ENCODE results near the gene THAP6. TPM values are rescaled to one million over a fixed set of nuclear protein-coding genes. Genes with fewer than 3 reads are reported as not detected.

THAP6 gene
- total and polyA plus RNA-seq, 2 donors (not counting 3 experiments of a cell fraction or from before 2014, with no cell fraction given): 2.1 to 6.8 TPM

DNA sequence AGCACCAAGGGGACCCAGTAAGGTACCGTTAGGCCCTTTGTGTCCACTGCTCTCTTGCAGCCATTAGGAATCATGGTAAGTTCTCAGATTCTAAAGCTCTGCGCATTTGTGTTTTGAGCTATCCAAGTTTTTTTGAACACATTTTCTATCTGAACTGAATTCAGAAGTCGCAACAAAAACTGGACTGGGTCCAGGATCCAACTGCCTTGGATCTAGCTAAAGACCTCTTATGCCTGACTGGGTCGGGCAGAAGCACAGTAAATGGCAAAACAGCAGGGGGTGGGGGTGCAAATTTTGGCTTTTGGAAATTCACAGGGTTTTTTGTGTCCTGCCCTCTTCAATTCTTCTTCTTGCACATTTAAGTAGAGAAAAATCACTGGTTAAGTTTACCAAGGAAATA, 30.1 kb upstream of the THAP6 start:
- Histone ChIP-seq H4K20me1 (replicated peaks; ENCODE audit: control insufficient read depth, extremely low read depth, insufficient read depth, low read length) (no peaks in the 10 kb centered on the region), H3K4me3 (replicated peaks in 1 of 3; ENCODE audit: insufficient read depth in 1 of 3, low read depth in 1 of 3, low read length in 3 of 3) (no peak overlapping the region), H3K79me2 (ENCODE audit: control insufficient read depth, insufficient read depth, low read length) (no peaks in the 10 kb centered on the region), H3K36me3 (ENCODE audit: control insufficient read depth in 2 of 2, extremely low read depth in 1 of 2, insufficient read depth in 2 of 2, low read length in 2 of 2) (peaks cover 8 to 22% of the 10 kb centered on the region in 2 experiments), H3K9me1 (replicated peaks; ENCODE audit: control insufficient read depth, extremely low read depth, insufficient read depth, low read length) (no peaks in the 10 kb centered on the region), H2AFZ (ENCODE audit: low read depth, low read length) (no peak overlapping the region), H3K9me3 (replicated peaks; ENCODE audit: control insufficient read depth, insufficient read depth, low read length) (no peaks in the 10 kb centered on the region), H3K27ac (ENCODE audit: insufficient read depth, low read depth, low read length) (no peak overlapping the region), H3K4me1 (ENCODE audit: control insufficient read depth, extremely low read depth, insufficient read depth, low read length) (no peaks in the 10 kb centered on the region), H3K4me2 (ENCODE audit: insufficient read depth, low read length) (no peak overlapping the region), H3K27me3 (ENCODE audit: control insufficient read depth in 2 of 2, insufficient read depth in 2 of 2, low read length in 2 of 2) (no peaks in the 10 kb centered on the region), H3K9ac (replicated peaks; ENCODE audit: extremely low read depth, insufficient read depth, low read length) (no peak overlapping the region)
- TF ChIP-seq JUN (IDR thresholded peaks at IDR 0.05; ENCODE audit: borderline replicate concordance, insufficient read depth, insufficient read length, low read depth) (no peak), MYC (IDR thresholded peaks at IDR 0.05; ENCODE audit: low read depth, low read length) (no peak), GATA2 (IDR thresholded peaks at IDR 0.05; ENCODE audit: insufficient read depth, insufficient read length, low read depth, low read length) (no peak), EZH2 (IDR thresholded peaks at IDR 0.05; ENCODE audit: borderline replicate concordance, low read depth, low read length, severe bottlenecking) (no peak), POLR2AphosphoS5 (IDR thresholded peaks at IDR 0.05; ENCODE audit: insufficient read depth, low read depth, low read length) (no peak)
- TF ChIP-seq, protein P1, sequence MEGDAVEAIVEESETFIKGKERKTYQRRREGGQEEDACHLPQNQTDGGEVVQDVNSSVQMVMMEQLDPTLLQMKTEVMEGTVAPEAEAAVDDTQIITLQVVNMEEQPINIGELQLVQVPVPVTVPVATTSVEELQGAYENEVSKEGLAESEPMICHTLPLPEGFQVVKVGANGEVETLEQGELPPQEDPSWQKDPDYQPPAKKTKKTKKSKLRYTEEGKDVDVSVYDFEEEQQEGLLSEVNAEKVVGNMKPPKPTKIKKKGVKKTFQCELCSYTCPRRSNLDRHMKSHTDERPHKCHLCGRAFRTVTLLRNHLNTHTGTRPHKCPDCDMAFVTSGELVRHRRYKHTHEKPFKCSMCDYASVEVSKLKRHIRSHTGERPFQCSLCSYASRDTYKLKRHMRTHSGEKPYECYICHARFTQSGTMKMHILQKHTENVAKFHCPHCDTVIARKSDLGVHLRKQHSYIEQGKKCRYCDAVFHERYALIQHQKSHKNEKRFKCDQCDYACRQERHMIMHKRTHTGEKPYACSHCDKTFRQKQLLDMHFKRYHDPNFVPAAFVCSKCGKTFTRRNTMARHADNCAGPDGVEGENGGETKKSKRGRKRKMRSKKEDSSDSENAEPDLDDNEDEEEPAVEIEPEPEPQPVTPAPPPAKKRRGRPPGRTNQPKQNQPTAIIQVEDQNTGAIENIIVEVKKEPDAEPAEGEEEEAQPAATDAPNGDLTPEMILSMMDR (IDR thresholded peaks at IDR 0.05; ENCODE audit: extremely low read depth in 1 of 2, insufficient read depth in 1 of 2, low read depth in 1 of 2, low read length in 2 of 2): no peak
- no peak for DNase-seq (ENCODE audit: low read depth, low spot score)
- CTCF ChIA-PET: interaction anchor here (1.2 to 1.5 kb wide), 3 partner anchors 14 to 51 kb away, joined by 3 read pairs; no protein-coding TSS in a partner anchor
- POLR2A ChIA-PET: no interaction called here
- BruUV-seq (replicated peaks): no TSS peak
- intact Hi-C loops (cut with micrococcal nuclease) (no loop called here), dilution Hi-C loops (cut with MboI; ENCODE audit: extremely low pct_ligation_motif_present, low sequenced_read_pairs) (no loop called here)
- FAIRE-seq: no peak

Measured in endothelial cell of umbilical vein (primary cell).